HepG2 (cell line): ENCODE measurements around the gene RNU1-2. TPM values are rescaled to one million over a fixed set of nuclear protein-coding genes. Genes with fewer than 3 reads are reported as not detected.

ENCODE experiments used
- ATAC-seq: fragments of 200-7000 bp; cut with Tn5 transposase; 3 replicates; pipeline ENCODE4 v1.9.1; 2020; ENCODE audit warnings: mild to moderate bottlenecking, moderate library complexity
- BruUV-seq: library from RNA; stranded (reverse); fragments of 400-500 nt; replicated peaks from 2 replicates; lab custom pipeline; 2021; lab: Mats Ljungman, UMichigan
- CTCF ChIA-PET: fragments of 300-600 bp; formaldehyde crosslinking; extraction: SDS; loops from one replicate; lab custom pipeline; 2021; ENCODE audit warnings: low total read pairs, inconsistent platforms, low intra/inter-chr PET ratio; lab: Yijun Ruan, JAX
- POLR2A ChIA-PET: fragments of 350-600 bp; sonication (Branson Sonifier 250); formaldehyde crosslinking; loops from one replicate; lab custom pipeline; 2020; ENCODE audit warnings: antibody characterized with exemption, inconsistent platforms; lab: Yijun Ruan, JAX
- DNase-seq: peaks from one replicate; pipeline ENCODE4 v3.0.0-alpha.2; 2015; ENCODE audit warnings: low spot score
- FAIRE-seq: peaks from 3 replicates; lab custom pipeline; 2011; peaks lifted over from hg19 to GRCh38; lab: Jason Lieb, UNC
- H2AFZ ChIP-seq: one replicate; pipeline ENCODE4 v1.6.1; 2011; ENCODE audit warnings: low read length, inconsistent platforms
- H3K27ac ChIP-seq: fragments of 300-600 bp; 3 replicates; pipeline ENCODE4 v1.8.0; 2011; ENCODE audit warnings: mixed run types, mild to moderate bottlenecking, mixed read lengths, low read length, inconsistent platforms; ENCODE audit not compliant: insufficient read depth; ENCODE audit errors: extremely low read length
- H3K27me3 ChIP-seq, 2 experiments: fragments of 200-600 bp in 1 of 2; 2 replicates in 1 of 2; 3 replicates in 1 of 2; pipeline versions ENCODE4 v1.6.0 to v1.8.0; 2011; ENCODE audit warnings: low read length in 2 of 2, mild to moderate bottlenecking in 2 of 2, moderate library complexity in 2 of 2, inconsistent platforms in 1 of 2; ENCODE audit not compliant: insufficient read depth in 2 of 2, control insufficient read depth in 1 of 2
- H3K36me3 ChIP-seq, 2 experiments: fragments of 200-600 bp in 1 of 2; replicated peaks in 1 of 2; 2 replicates in 1 of 2; 3 replicates in 1 of 2; pipeline versions ENCODE4 v1.5.1 to v1.8.0; 2011; ENCODE audit warnings: low read length in 2 of 2, inconsistent platforms in 1 of 2; ENCODE audit not compliant: insufficient read depth in 2 of 2, control insufficient read depth in 1 of 2
- H3K4me1 ChIP-seq: 2 replicates; pipeline ENCODE4 v1.5.1; 2012; ENCODE audit warnings: low read length, inconsistent platforms; ENCODE audit not compliant: insufficient read depth
- H3K4me2 ChIP-seq: 2 replicates; pipeline ENCODE4 v1.6.0; 2011; ENCODE audit warnings: low read depth, low read length, inconsistent platforms
- H3K4me3 ChIP-seq, 3 experiments: fragments of 200-600 bp in 1 of 3; sonication (generic), shearing (Covaris generic) in 1 of 3; replicated peaks in 1 of 3; 2 replicates each; pipeline ENCODE4 v1.5.1; 2011 to 2016; ENCODE audit warnings: low read length in 3 of 3, inconsistent platforms in 2 of 3, low read depth in 2 of 3, mild to moderate bottlenecking in 2 of 3, control low read depth in 1 of 3, mixed read lengths in 1 of 3; ENCODE audit not compliant: insufficient read depth in 1 of 3
- H3K79me2 ChIP-seq: one replicate; pipeline ENCODE4 v1.6.1; 2011; ENCODE audit warnings: low read length, inconsistent platforms; ENCODE audit not compliant: insufficient read depth
- H3K9ac ChIP-seq: 2 replicates; pipeline ENCODE4 v1.6.0; 2011; ENCODE audit warnings: mild to moderate bottlenecking, low read depth, low read length, inconsistent platforms; ENCODE audit not compliant: insufficient read depth
- H3K9me3 ChIP-seq: 2 replicates; pipeline ENCODE4 v1.5.1; 2012; ENCODE audit warnings: mild to moderate bottlenecking, low read length
- H4K20me1 ChIP-seq: 2 replicates; pipeline ENCODE4 v1.6.0; 2011; ENCODE audit warnings: inconsistent platforms, mild to moderate bottlenecking, low read length, moderate library complexity; ENCODE audit not compliant: insufficient read depth
- E2F1 ChIP-seq: sonication (generic); formaldehyde crosslinking; IDR thresholded peaks from 2 replicates; pipeline ENCODE4 v1.5.0; 2020; ENCODE audit warnings: missing genetic modification reagents
- HOXA9 ChIP-seq: sonication (generic); formaldehyde crosslinking; IDR thresholded peaks from 2 replicates; pipeline ENCODE4 v1.8.1; 2022; ENCODE audit warnings: missing genetic modification reagents, mild to moderate bottlenecking, moderate library complexity, borderline replicate concordance
- PHF20 ChIP-seq: sonication (generic); formaldehyde crosslinking; IDR thresholded peaks from 2 replicates; pipeline ENCODE4 v1.5.0; 2020; ENCODE audit warnings: mild to moderate bottlenecking, missing genetic modification reagents
- SNAPC4 ChIP-seq: sonication (generic); formaldehyde crosslinking; IDR thresholded peaks from 2 replicates; pipeline ENCODE4 v1.4.0; 2020; ENCODE audit warnings: mild to moderate bottlenecking, missing genetic modification reagents
- SUZ12 ChIP-seq: fragments of 150-350 bp; IDR thresholded peaks from 2 replicates; pipeline ENCODE4 v1.6.1; 2014; ENCODE audit warnings: low read depth, low read length
- TARDBP ChIP-seq: sonication (generic); formaldehyde crosslinking; IDR thresholded peaks from 2 replicates; pipeline ENCODE4 v1.8.0; 2022; ENCODE audit warnings: mild to moderate bottlenecking, missing genetic modification reagents
- ZBTB1 ChIP-seq: sonication (generic); formaldehyde crosslinking; IDR thresholded peaks from 2 replicates; pipeline ENCODE4 v1.4.0; 2020; ENCODE audit warnings: missing genetic modification reagents, borderline replicate concordance
- ZBTB7B ChIP-seq: sonication (generic); formaldehyde crosslinking; IDR thresholded peaks from 2 replicates; pipeline ENCODE4 v1.4.0; 2020; ENCODE audit warnings: missing genetic modification reagents
- ZMAT3 ChIP-seq: sonication (generic); formaldehyde crosslinking; conservative IDR thresholded peaks from 2 replicates; pipeline ENCODE4 v1.7.0; 2021; ENCODE audit warnings: missing genetic modification reagents
- ZMYM2 ChIP-seq: sonication (generic); formaldehyde crosslinking; IDR thresholded peaks from 2 replicates; pipeline ENCODE4 v1.8.0; 2022; ENCODE audit warnings: mild to moderate bottlenecking, missing genetic modification reagents
- ZNF572 ChIP-seq: sonication (generic); formaldehyde crosslinking; IDR thresholded peaks from 2 replicates; pipeline ENCODE4 v1.5.1; 2020; ENCODE audit warnings: mild to moderate bottlenecking, missing genetic modification reagents
- ZNF768 ChIP-seq: sonication (generic); formaldehyde crosslinking; IDR thresholded peaks from 2 replicates; pipeline ENCODE4 v1.4.0; 2020; ENCODE audit warnings: missing genetic modification reagents
- ZNF776 ChIP-seq: sonication (generic); formaldehyde crosslinking; IDR thresholded peaks from 2 replicates; pipeline ENCODE4 v1.4.0; 2020; ENCODE audit warnings: mild to moderate bottlenecking, missing genetic modification reagents
- ZNF879 ChIP-seq: sonication (generic); formaldehyde crosslinking; IDR thresholded peaks from 2 replicates; pipeline ENCODE4 v1.8.1; 2023; ENCODE audit warnings: missing genetic modification reagents
- whole genome bisulfite sequencing: methylation state at CpG from one replicate; pipeline ENCODE4 v1.1.6; 2017; ENCODE audit warnings: low lambda C conversion rate; 5-methylcytosine and 5-hydroxymethylcytosine counted together
- in situ Hi-C: cut with HindIII; loops from 2 replicates; pipeline ENCODE4 v1.10.0; 2017; ENCODE audit warnings: low pct_unique_long_range_greater_than_20kb; ENCODE audit not compliant: extremely low pct_ligation_motif_present
- intact Hi-C: fragments of 100-400 bp; cut with micrococcal nuclease; formaldehyde crosslinking; loops from one replicate; pipeline ENCODE4 v1.10.0; 2022; ENCODE audit not compliant: unreplicated experiment
- polyA plus RNA-seq, 8 experiments: library from polyadenylated mRNA; depleted of rRNA in 3 of 8; stranded (reverse) in 7 of 8; unstranded in 1 of 8; fragments of >200 nt; fragmentation: Illumina TruSeq in 4 of 8; extraction: Trizol in 4 of 8; gene quantifications; 2 replicates each; pipeline versions ENCODE4 v1.2.1 to v1.2.3, GENCODE V29; 2011 to 2016; ENCODE audit warnings: low read depth in 4 of 8, missing spikeins in 1 of 8, mixed read lengths in 1 of 8; ENCODE audit not compliant: insufficient read depth in 1 of 8
- total RNA-seq, 5 experiments: library from RNA; depleted of rRNA; stranded (reverse); fragments of >200 nt; fragmentation: Illumina TruSeq; extraction: Trizol; gene quantifications; 2 replicates each; pipeline ENCODE4 v1.2.3, GENCODE V29; 2016; ENCODE audit warnings: low read depth in 1 of 5
- TF ChIP-seq, protein P1 (sequence below): sonication (generic); formaldehyde crosslinking; IDR thresholded peaks from 2 replicates; pipeline ENCODE4; 2020; ENCODE audit warnings: missing genetic modification reagents, mild to moderate bottlenecking, borderline replicate concordance

The RNU1-2 gene
- total and polyA plus RNA-seq, 2 of the 13 experiments (the other 11 are each of a cell fraction or from before 2014, with no cell fraction given): under 0.01 to 11,018 TPM

DNA sequence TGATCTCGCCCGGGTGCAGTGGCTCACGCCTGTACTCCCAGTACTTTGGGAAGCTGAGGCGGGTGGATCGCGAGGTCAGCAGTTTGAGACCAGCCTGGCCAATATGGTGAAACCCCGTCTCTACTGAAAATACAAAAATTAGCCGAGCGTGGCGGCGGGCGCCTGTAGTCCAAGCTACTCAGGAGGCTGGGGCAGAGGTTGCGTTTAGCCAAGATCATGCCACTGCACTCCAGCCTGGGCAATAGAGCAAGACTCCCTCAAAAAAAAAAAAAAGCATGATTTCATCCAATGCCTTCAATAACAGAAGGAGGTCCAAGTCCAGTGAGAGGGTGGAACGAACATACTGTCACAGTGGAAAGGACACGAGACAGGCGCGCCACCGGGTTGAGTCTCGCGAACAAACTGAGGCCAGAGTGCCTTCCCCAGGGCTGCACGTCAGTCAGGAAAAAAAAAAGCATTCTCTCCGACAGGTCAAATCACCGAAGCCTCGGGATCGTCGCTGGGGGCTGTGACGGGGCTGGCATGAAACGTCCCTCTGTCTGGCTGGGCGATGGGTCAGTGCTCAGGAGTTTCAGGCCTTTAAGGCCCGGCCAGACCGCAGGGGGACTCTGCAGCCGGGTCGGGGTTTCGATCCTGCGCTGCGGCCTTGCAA lies 17.5 kb downstream of the RNU1-2 start:
- DNase-seq (no peak), FAIRE-seq (no peak), ATAC-seq (no peak)
- BruUV-seq: no TSS peak
- H3K4me3 ChIP-seq: peak overlapping the region; percentile 54 to 84 (median 59); a peak in 5 of 6 replicates
- POLR2A ChIA-PET: interaction anchor here (1.0 kb wide), 1 partner anchor 206 kb away, joined by 3 read pairs; no protein-coding TSS in a partner anchor
- H3K27me3 ChIP-seq: no peaks in the 10 kb centered on the region
- H3K27ac ChIP-seq: peak overlapping the region; percentile 16
- intact Hi-C loops (no loop called here), in situ Hi-C loops (no loop called here)
- no peaks in the 10 kb centered on the region for H4K20me1 ChIP-seq
- no peaks in the 10 kb centered on the region for H3K79me2 ChIP-seq
- H3K36me3 ChIP-seq: no peaks in the 10 kb centered on the region
- H3K9me3 ChIP-seq: no peaks in the 10 kb centered on the region
- 36% methylated on average over 25 of the region's 36 CpGs for WGBS
- peak overlapping the region; percentile 93 for H3K4me2 ChIP-seq
- peak overlapping the region; percentile 66 for H3K9ac ChIP-seq
- CTCF ChIA-PET: no interaction called here
- peak overlapping the region; percentile 3 for H2AFZ ChIP-seq
- peaks cover 39% of the 10 kb centered on the region for H3K4me1 ChIP-seq
- TF ChIP-seq, protein P1, sequence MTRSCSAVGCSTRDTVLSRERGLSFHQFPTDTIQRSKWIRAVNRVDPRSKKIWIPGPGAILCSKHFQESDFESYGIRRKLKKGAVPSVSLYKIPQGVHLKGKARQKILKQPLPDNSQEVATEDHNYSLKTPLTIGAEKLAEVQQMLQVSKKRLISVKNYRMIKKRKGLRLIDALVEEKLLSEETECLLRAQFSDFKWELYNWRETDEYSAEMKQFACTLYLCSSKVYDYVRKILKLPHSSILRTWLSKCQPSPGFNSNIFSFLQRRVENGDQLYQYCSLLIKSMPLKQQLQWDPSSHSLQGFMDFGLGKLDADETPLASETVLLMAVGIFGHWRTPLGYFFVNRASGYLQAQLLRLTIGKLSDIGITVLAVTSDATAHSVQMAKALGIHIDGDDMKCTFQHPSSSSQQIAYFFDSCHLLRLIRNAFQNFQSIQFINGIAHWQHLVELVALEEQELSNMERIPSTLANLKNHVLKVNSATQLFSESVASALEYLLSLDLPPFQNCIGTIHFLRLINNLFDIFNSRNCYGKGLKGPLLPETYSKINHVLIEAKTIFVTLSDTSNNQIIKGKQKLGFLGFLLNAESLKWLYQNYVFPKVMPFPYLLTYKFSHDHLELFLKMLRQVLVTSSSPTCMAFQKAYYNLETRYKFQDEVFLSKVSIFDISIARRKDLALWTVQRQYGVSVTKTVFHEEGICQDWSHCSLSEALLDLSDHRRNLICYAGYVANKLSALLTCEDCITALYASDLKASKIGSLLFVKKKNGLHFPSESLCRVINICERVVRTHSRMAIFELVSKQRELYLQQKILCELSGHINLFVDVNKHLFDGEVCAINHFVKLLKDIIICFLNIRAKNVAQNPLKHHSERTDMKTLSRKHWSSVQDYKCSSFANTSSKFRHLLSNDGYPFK (CRISPR knock-in tag): 0 out of 2 replicates have a peak, but pooled peaks have one; percentile 28
- TF ChIP-seq ZNF572 (0 out of 2 replicates have a peak, but pooled peaks have one; percentile 50), ZNF879 (CRISPR knock-in tag) (0 out of 2 replicates have a peak, but pooled peaks have one; percentile 60), ZBTB1 (no peak), ZNF776 (CRISPR knock-in tag) (peak; percentile 24), HOXA9 (CRISPR knock-in tag) (no peak), ZBTB7B (CRISPR knock-in tag) (peak; percentile 77; the same call in 1 of the 2 replicates), TARDBP (no peak), ZMYM2 (0 out of 2 replicates have a peak, but pooled peaks have one; percentile 30), SUZ12 (no peak), E2F1 (0 out of 2 replicates have a peak, but pooled peaks have one; percentile 30), SNAPC4 (CRISPR knock-in tag) (peak; percentile 74; the same call in 1 of the 2 replicates), ZNF768 (CRISPR knock-in tag) (no peak), ZMAT3 (peak; percentile 61; the same call in 1 of the 2 replicates), PHF20 (no peak)
